Fibroblast of lung (primary cell): Measurements from ENCODE around the gene CNTFR. TPM values are rescaled to one million over a fixed set of nuclear protein-coding genes. Genes with fewer than 3 reads are reported as not detected.
A peak's percentile ranks its signal among the peaks of the same experiment; 100 is the strongest.

Source experiments
- DNase-seq, 2 donors: peaks; one replicate each; pipeline versions ENCODE4 v3.0.0 to v3.0.0-alpha.2; 2010; ENCODE audit warnings: low read depth in 2 of 2
- H2AFZ ChIP-seq: 2 replicates; pipeline ENCODE4 v1.5.1; 2012; ENCODE audit warnings: low read length, control low read depth, inconsistent platforms
- H3K27ac ChIP-seq: 2 replicates; pipeline ENCODE4 v1.5.1; 2011; ENCODE audit warnings: low read length, control low read depth; ENCODE audit not compliant: insufficient read depth
- H3K27me3 ChIP-seq: 2 replicates; pipeline ENCODE4 v1.5.1; 2011; ENCODE audit warnings: mild to moderate bottlenecking, low read length; ENCODE audit not compliant: control insufficient read depth, insufficient read depth
- H3K36me3 ChIP-seq: 2 replicates; pipeline ENCODE4 v1.5.1; 2011; ENCODE audit warnings: low read length; ENCODE audit not compliant: control insufficient read depth, insufficient read depth
- H3K4me1 ChIP-seq: 2 replicates; pipeline ENCODE4 v1.5.1; 2011; ENCODE audit warnings: low read length; ENCODE audit not compliant: control insufficient read depth, insufficient read depth; ENCODE audit errors: extremely low read depth
- H3K4me2 ChIP-seq: 2 replicates; pipeline ENCODE4 v1.5.1; 2011; ENCODE audit warnings: low read length, control low read depth; ENCODE audit not compliant: insufficient read depth; ENCODE audit errors: extremely low read depth
- H3K4me3 ChIP-seq, 4 experiments: fragments of 200-600 bp in 1 of 4; sonication (generic) in 1 of 4; replicated peaks in 1 of 4; 2 replicates each; pipeline ENCODE4 v1.5.1; 2011 to 2016; ENCODE audit warnings: low read length in 4 of 4, low read depth in 3 of 4, mild to moderate bottlenecking in 3 of 4, control low read depth in 2 of 4, inconsistent platforms in 1 of 4, mixed read lengths in 1 of 4; ENCODE audit not compliant: insufficient read depth in 1 of 4; ENCODE audit errors: control extremely low read depth in 1 of 4
- H3K79me2 ChIP-seq: 2 replicates; pipeline ENCODE4 v1.5.1; 2012; ENCODE audit warnings: mild to moderate bottlenecking, low read length, inconsistent platforms; ENCODE audit not compliant: control insufficient read depth, insufficient read depth
- H3K9ac ChIP-seq: 2 replicates; pipeline ENCODE4 v1.5.1; 2011; ENCODE audit warnings: mild to moderate bottlenecking, low read length, control low read depth; ENCODE audit not compliant: insufficient read depth
- H3K9me3 ChIP-seq: 2 replicates; pipeline ENCODE4 v1.5.1; 2012; ENCODE audit warnings: low read depth, low read length; ENCODE audit not compliant: control insufficient read depth, insufficient read depth
- H4K20me1 ChIP-seq: 2 replicates; pipeline ENCODE4 v1.5.1; 2011; ENCODE audit warnings: low read length; ENCODE audit not compliant: control insufficient read depth, insufficient read depth; ENCODE audit errors: extremely low read depth
- CTCF ChIP-seq, 2 donors: IDR thresholded peaks in 1 of 2; conservative IDR thresholded peaks in 1 of 2; 1 replicate in 1 of 2; 2 replicates in 1 of 2; pipeline ENCODE4 v1.5.1; 2011 to 2012; ENCODE audit warnings: low read length in 2 of 2, control low read depth in 1 of 2, inconsistent platforms in 1 of 2, low read depth in 1 of 2, mild to moderate bottlenecking in 1 of 2
- EZH2 ChIP-seq: IDR thresholded peaks from 2 replicates; pipeline ENCODE4 v1.5.1; 2012; ENCODE audit warnings: low read length, control low read depth, mild to moderate bottlenecking; ENCODE audit errors: missing control alignments
- polyA plus RNA-seq, 2 donors: library from polyadenylated mRNA; depleted of rRNA in 1 of 2; stranded (reverse) in 1 of 2; unstranded in 1 of 2; fragments of >200 nt; gene quantifications; 2 replicates each; pipeline ENCODE4 v1.2.1, GENCODE V29; 2011 to 2012; ENCODE audit warnings: missing spikeins in 1 of 2
- total RNA-seq: library from RNA; depleted of rRNA; stranded (reverse); fragments of >200 nt; gene quantifications from 2 replicates; pipeline ENCODE4 v1.2.1, GENCODE V29; 2014

CNTFR gene
- total and polyA plus RNA-seq, 2 donors (not counting 1 experiment from before 2014, with no cell fraction given): not detected

- no peak overlapping the region for H3K4me3 ChIP-seq
- H3K4me2 ChIP-seq: no peak overlapping the region
- peaks cover 11% of the 10 kb centered on the region for H3K27me3 ChIP-seq
- H3K36me3 ChIP-seq: no peaks in the 10 kb centered on the region
- H3K9ac ChIP-seq: no peak overlapping the region
- no peaks in the 10 kb centered on the region for H3K9me3 ChIP-seq
- H3K4me1 ChIP-seq: no peaks in the 10 kb centered on the region
- H2AFZ ChIP-seq: no peak overlapping the region
- no peak overlapping the region for H3K27ac ChIP-seq
- no peaks in the 10 kb centered on the region for H3K79me2 ChIP-seq
- H4K20me1 ChIP-seq: no peaks in the 10 kb centered on the region
- no peak for TF ChIP-seq CTCF (conservative IDR thresholded peaks at IDR 0.05 in 1 of 2, IDR thresholded peaks at IDR 0.05 in 1 of 2; ENCODE audit: low read depth in 1 of 2, low read length in 2 of 2)
- no peak for TF ChIP-seq EZH2
- peak in 1 of 2 donors; percentile 13 for DNase-seq
Observed at GRCh38 chr9:34505370-34506120, 84.0 kb downstream of the CNTFR start.

- H3K36me3 ChIP-seq: no peaks in the 10 kb centered on the region
- H2AFZ ChIP-seq: no peak overlapping the region
- H3K9me3 ChIP-seq: no peaks in the 10 kb centered on the region
- peaks cover 21% of the 10 kb centered on the region for H3K27me3 ChIP-seq
- no peaks in the 10 kb centered on the region for H4K20me1 ChIP-seq
- no peaks in the 10 kb centered on the region for H3K79me2 ChIP-seq
- no peaks in the 10 kb centered on the region for H3K4me1 ChIP-seq
- H3K4me2 ChIP-seq: no peak overlapping the region
- no peak for DNase-seq
- H3K9ac ChIP-seq: no peak overlapping the region
- no peak overlapping the region for H3K27ac ChIP-seq
- TF ChIP-seq CTCF (conservative IDR thresholded peaks at IDR 0.05 in 1 of 2, IDR thresholded peaks at IDR 0.05 in 1 of 2; ENCODE audit: low read depth in 1 of 2, low read length in 2 of 2) (no peak), EZH2 (no peak)
- H3K4me3 ChIP-seq: no peak overlapping the region
Observed at GRCh38 chr9:34503406-34503805, 86.1 kb downstream of the CNTFR start.

- Histone ChIP-seq H3K4me2 (no peak overlapping the region), H3K9me3 (no peaks in the 10 kb centered on the region), H3K27me3 (peaks cover 21% of the 10 kb centered on the region), H3K36me3 (no peaks in the 10 kb centered on the region), H3K9ac (no peak overlapping the region), H4K20me1 (no peaks in the 10 kb centered on the region), H3K79me2 (no peaks in the 10 kb centered on the region), H3K27ac (no peak overlapping the region), H3K4me1 (no peaks in the 10 kb centered on the region), H2AFZ (no peak overlapping the region), H3K4me3 (no peak overlapping the region)
- DNase-seq: no peak
- peak; percentile 49 for TF ChIP-seq EZH2
- TF ChIP-seq CTCF (conservative IDR thresholded peaks at IDR 0.05 in 1 of 2, IDR thresholded peaks at IDR 0.05 in 1 of 2; ENCODE audit: low read depth in 1 of 2, low read length in 2 of 2): no peak
Observed at GRCh38 chr9:34502891-34503290, 86.6 kb downstream of the CNTFR start.
